Measurements from ENCODE around the gene SPON1. TPM values are rescaled to one million over a fixed set of nuclear protein-coding genes. Genes with fewer than 3 reads are reported as not detected.

The SPON1 gene
- total RNA-seq, 1 donor from 2014 or later = 22.4 TPM

- TF ChIP-seq CTCF (conservative IDR thresholded peaks at IDR 0.05; ENCODE audit: low read depth, low read length) = no peak
- no peak overlapping the region for H3K4me3 ChIP-seq (ENCODE audit: low read depth, low read length)
- DNase-seq (ENCODE audit: low read depth) = no peak
Observed at GRCh38 chr11:14021738-14022137, 59.2 kb downstream of the SPON1 start.

- no peak overlapping the region for H3K4me3 ChIP-seq (ENCODE audit: low read depth, low read length)
- DNase-seq (ENCODE audit: low read depth) = no peak
- TF ChIP-seq CTCF (conservative IDR thresholded peaks at IDR 0.05; ENCODE audit: low read depth, low read length) = no peak
Observed at GRCh38 chr11:14022251-14022650, 59.7 kb downstream of the SPON1 start.

- no peak for DNase-seq (ENCODE audit: low read depth)
- no peak overlapping the region for H3K4me3 ChIP-seq (ENCODE audit: low read depth, low read length)
- TF ChIP-seq CTCF (conservative IDR thresholded peaks at IDR 0.05; ENCODE audit: low read depth, low read length) = no peak
Observed at GRCh38 chr11:14022821-14023220, 60.3 kb downstream of the SPON1 start.

GRCh38 chr11:14026961-14027360 is 64.4 kb downstream of the SPON1 start:
- no peak for DNase-seq (ENCODE audit: low read depth)
- TF ChIP-seq CTCF (conservative IDR thresholded peaks at IDR 0.05; ENCODE audit: low read depth, low read length) = no peak

GRCh38 chr11:14027525-14027924 is 65.0 kb downstream of the SPON1 start:
- no peak overlapping the region for H3K4me3 ChIP-seq (ENCODE audit: low read depth, low read length)
- DNase-seq (ENCODE audit: low read depth) = no peak
- TF ChIP-seq CTCF (conservative IDR thresholded peaks at IDR 0.05; ENCODE audit: low read depth, low read length) = no peak

More at GRCh38 chr11:14026961-14027360, 64.4 kb downstream of the SPON1 start:
- H3K4me3 ChIP-seq (ENCODE audit: low read depth, low read length) = no peak overlapping the region

GRCh38 chr11:14029440-14029839 is 66.9 kb downstream of the SPON1 start:
- DNase-seq (ENCODE audit: low read depth) = no peak
- no peak for TF ChIP-seq CTCF (conservative IDR thresholded peaks at IDR 0.05; ENCODE audit: low read depth, low read length)
- H3K4me3 ChIP-seq (ENCODE audit: low read depth, low read length) = no peak overlapping the region

Measured in epithelial cell of proximal tubule (primary cell).